ENCODE measurements around the gene DUSP9.

DNA sequence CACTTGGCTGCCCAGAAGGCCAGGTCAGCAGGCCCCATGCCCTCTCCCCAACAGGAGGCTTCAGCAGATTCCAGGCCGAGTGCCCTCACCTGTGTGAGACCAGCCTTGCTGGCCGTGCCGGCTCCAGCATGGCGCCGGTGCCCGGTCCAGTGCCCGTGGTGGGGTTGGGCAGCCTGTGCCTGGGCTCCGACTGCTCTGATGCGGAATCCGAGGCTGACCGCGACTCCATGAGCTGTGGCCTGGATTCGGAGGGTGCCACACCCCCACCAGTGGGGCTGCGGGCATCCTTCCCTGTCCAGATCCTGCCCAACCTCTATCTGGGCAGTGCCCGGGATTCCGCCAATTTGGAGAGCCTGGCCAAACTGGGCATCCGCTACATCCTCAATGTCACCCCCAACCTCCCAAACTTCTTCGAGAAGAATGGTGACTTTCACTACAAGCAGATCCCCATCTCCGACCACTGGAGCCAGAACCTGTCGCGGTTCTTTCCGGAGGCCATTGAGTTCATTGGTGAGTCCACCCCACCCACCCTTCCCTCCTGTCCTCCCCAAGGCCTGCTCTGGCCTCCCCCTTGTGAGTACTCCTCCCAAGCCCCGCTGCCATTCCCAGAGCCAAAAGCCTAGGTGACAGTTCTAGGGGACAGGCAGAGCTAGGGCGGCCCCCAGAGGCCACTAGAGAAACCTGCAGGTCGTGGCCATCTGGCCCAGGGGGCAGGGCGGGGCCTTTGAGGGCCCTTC, 2.3 kb downstream of the DUSP9 start:
- TF ChIP-seq, protein P1, sequence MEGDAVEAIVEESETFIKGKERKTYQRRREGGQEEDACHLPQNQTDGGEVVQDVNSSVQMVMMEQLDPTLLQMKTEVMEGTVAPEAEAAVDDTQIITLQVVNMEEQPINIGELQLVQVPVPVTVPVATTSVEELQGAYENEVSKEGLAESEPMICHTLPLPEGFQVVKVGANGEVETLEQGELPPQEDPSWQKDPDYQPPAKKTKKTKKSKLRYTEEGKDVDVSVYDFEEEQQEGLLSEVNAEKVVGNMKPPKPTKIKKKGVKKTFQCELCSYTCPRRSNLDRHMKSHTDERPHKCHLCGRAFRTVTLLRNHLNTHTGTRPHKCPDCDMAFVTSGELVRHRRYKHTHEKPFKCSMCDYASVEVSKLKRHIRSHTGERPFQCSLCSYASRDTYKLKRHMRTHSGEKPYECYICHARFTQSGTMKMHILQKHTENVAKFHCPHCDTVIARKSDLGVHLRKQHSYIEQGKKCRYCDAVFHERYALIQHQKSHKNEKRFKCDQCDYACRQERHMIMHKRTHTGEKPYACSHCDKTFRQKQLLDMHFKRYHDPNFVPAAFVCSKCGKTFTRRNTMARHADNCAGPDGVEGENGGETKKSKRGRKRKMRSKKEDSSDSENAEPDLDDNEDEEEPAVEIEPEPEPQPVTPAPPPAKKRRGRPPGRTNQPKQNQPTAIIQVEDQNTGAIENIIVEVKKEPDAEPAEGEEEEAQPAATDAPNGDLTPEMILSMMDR (IDR thresholded peaks at IDR 0.05) = no peak
- no peak for TF ChIP-seq POLR2A (IDR thresholded peaks at IDR 0.05)

Data from testis (tissue), 2 donors.